ENCODE measurements around the gene CACNB2. TPM values are rescaled to one million over a fixed set of nuclear protein-coding genes. Genes with fewer than 3 reads are reported as not detected.

CACNB2 gene
- total RNA-seq, 1 donor from 2014 or later, result 0.96 TPM

DNA sequence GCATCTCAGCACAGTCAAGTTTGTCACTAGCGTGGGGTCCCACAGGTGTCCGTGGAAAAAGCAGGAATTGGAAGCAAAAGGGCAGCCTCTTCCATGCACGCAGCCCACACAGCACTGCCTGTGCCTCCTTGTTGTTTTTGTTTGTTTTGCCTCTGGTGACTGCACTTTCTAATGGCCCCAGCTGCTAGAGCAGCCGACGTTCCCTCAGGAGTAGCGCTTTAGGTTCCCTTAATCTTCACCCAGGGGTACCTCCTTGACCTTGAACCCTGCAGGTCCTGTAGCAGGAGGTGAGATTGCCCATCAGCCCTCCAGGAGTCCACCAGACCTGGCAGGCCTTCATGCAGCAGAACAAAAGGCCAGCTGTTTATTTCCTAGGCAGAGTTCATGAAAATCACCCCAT, 210.1 kb downstream of the CACNB2 start:
- H3K9me3 ChIP-seq, result no peaks in the 10 kb centered on the region
- intact Hi-C loops (cut with DNase I), result no loop called here
- H3K27ac ChIP-seq, result no peak overlapping the region
- TF ChIP-seq, protein P1, sequence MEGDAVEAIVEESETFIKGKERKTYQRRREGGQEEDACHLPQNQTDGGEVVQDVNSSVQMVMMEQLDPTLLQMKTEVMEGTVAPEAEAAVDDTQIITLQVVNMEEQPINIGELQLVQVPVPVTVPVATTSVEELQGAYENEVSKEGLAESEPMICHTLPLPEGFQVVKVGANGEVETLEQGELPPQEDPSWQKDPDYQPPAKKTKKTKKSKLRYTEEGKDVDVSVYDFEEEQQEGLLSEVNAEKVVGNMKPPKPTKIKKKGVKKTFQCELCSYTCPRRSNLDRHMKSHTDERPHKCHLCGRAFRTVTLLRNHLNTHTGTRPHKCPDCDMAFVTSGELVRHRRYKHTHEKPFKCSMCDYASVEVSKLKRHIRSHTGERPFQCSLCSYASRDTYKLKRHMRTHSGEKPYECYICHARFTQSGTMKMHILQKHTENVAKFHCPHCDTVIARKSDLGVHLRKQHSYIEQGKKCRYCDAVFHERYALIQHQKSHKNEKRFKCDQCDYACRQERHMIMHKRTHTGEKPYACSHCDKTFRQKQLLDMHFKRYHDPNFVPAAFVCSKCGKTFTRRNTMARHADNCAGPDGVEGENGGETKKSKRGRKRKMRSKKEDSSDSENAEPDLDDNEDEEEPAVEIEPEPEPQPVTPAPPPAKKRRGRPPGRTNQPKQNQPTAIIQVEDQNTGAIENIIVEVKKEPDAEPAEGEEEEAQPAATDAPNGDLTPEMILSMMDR (IDR thresholded peaks at IDR 0.05), result no peak
- H3K36me3 ChIP-seq, result no peaks in the 10 kb centered on the region
- no peak overlapping the region for H3K4me3 ChIP-seq
- DNase-seq (ENCODE audit: low spot score in 2 of 2), result no peak
- H3K4me1 ChIP-seq, result no peaks in the 10 kb centered on the region
- no peaks in the 10 kb centered on the region for H3K27me3 ChIP-seq

DNA sequence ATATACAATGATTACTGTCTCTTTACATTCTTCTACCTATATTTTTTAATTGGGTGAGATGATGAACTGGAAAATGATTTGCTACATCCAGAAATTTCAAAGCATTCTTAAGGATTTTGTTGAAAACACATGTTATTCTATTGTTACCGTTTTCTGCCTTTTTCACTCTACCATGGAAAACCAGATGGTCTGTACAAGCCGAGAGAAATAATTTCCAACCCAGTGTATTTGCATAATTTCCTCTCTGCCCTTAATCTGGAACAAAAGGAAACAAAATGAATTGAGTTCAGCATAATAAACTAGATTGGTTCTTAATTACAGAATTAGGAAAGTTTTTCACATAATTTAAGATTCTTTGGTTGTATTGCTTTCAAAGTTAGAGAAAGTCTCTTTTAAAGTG, 211.2 kb downstream of the CACNB2 start:
- no peaks in the 10 kb centered on the region for H3K4me1 ChIP-seq
- no peak overlapping the region for H3K4me3 ChIP-seq
- TF ChIP-seq, protein P1 (IDR thresholded peaks at IDR 0.05), result no peak
- H3K9me3 ChIP-seq, result no peaks in the 10 kb centered on the region
- H3K27ac ChIP-seq, result no peak overlapping the region
- intact Hi-C loops (cut with DNase I), result no loop called here
- no peaks in the 10 kb centered on the region for H3K27me3 ChIP-seq
- DNase-seq (ENCODE audit: low spot score in 2 of 2), result no peak
- H3K36me3 ChIP-seq, result no peaks in the 10 kb centered on the region

DNA sequence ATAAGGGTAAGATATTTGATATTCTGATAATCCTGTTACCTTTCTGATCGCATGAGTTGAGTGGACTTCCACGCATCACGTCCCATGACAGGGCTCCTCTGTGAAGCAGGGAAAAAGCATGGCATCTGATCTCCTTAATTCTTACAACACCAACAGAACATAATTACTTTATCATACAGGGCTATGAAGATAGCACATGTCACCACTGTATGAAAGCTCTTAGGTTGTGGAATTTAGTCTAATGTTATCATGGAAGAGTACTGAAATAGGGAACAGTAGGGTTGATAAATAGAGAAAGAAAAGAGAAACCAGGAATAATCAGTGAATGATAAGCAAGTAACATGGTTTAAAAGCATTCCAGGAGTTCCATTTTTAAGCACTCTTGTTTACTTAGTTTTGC, 212.0 kb downstream of the CACNB2 start:
- no peak for DNase-seq (ENCODE audit: low spot score in 2 of 2)
- TF ChIP-seq, protein P1 (IDR thresholded peaks at IDR 0.05), result no peak
- H3K4me3 ChIP-seq, result no peak overlapping the region
- intact Hi-C loops (cut with DNase I), result no loop called here
- no peaks in the 10 kb centered on the region for H3K27me3 ChIP-seq
- no peaks in the 10 kb centered on the region for H3K36me3 ChIP-seq
- no peaks in the 10 kb centered on the region for H3K9me3 ChIP-seq
- H3K4me1 ChIP-seq, result no peaks in the 10 kb centered on the region
- H3K27ac ChIP-seq, result no peak overlapping the region

DNA sequence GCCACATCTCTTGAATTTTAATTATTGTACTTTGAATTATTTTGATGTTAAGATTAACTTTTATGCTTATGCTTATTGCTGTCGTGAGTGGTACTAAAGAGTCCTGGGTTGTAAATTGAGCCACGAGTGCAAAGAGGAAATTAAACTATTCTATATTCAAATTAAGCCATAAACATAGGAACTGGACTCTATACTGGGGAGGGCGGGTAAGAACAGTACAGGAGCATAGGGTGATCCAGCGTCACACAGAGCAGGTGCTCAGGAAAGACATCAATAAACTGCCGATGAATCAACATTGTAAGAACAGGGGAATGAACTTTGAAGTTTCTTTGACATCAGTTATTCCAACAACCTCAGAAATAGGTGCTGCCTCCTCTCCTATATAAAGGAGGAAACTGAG, 219.6 kb downstream of the CACNB2 start:
- no peaks in the 10 kb centered on the region for H3K9me3 ChIP-seq
- TF ChIP-seq, protein P1 (IDR thresholded peaks at IDR 0.05), result no peak
- no peak overlapping the region for H3K4me3 ChIP-seq
- H3K36me3 ChIP-seq, result no peaks in the 10 kb centered on the region
- intact Hi-C loops (cut with DNase I), result no loop called here
- H3K4me1 ChIP-seq, result no peaks in the 10 kb centered on the region
- no peak for DNase-seq (ENCODE audit: low spot score in 2 of 2)
- H3K27ac ChIP-seq, result no peak overlapping the region
- H3K27me3 ChIP-seq, result no peaks in the 10 kb centered on the region

DNA sequence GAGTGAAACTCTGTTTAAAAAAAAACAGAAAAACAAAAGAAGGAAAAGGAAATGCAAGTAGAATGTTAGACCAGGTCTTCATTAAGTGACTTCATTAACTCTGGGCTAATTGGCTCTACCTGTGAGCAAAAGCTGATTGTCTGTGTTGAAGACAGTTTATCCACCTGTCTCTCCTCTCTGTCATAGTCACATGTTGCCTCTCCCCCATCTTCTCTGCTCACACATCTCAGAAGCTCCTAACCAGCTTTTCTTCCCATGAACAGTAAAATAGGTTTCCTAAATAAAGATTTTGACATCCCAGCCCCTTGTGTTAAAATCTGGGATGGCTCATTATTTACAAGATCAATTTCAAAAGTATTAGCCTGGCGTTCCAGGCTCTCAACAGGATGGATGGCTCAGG, 222.7 kb downstream of the CACNB2 start:
- H3K4me1 ChIP-seq, result peaks cover 0 to 3% of the 10 kb centered on the region in 2 donors

More for the DNA sequence above, 222.7 kb downstream of the CACNB2 start:
- no peak for DNase-seq (ENCODE audit: low spot score in 2 of 2)
- Histone ChIP-seq H3K27ac (no peak overlapping the region), H3K4me3 (no peak overlapping the region), H3K36me3 (no peaks in the 10 kb centered on the region), H3K27me3 (no peaks in the 10 kb centered on the region), H3K9me3 (no peaks in the 10 kb centered on the region)
- TF ChIP-seq, protein P1 (IDR thresholded peaks at IDR 0.05), result no peak
- intact Hi-C loops (cut with DNase I), result no loop called here

All from ascending aorta (tissue), 2 donors.